IPS-15b (cell line): ENCODE measurements around the gene CEP95.
"Not testable (repeated sequence)": the region's sequence is repeated elsewhere in the genome, so short reads cannot be mapped to it uniquely, and the experiment has no call there.

Experiments
- H3K27me3 ChIP-seq: one replicate; pipeline ENCODE4 v1.6.1; 2013; ENCODE audit warnings: low read length; ENCODE audit not compliant: control insufficient read depth, insufficient read depth
- H3K36me3 ChIP-seq: one replicate; pipeline ENCODE4 v1.6.1; 2013; ENCODE audit warnings: low read length; ENCODE audit not compliant: control insufficient read depth, insufficient read depth
- H3K4me1 ChIP-seq: one replicate; pipeline ENCODE4 v1.6.1; 2013; ENCODE audit warnings: mild to moderate bottlenecking, low read length; ENCODE audit not compliant: control insufficient read depth, insufficient read depth
- H3K4me3 ChIP-seq: one replicate; pipeline ENCODE4 v1.5.1; 2013; ENCODE audit warnings: low read depth, low read length
- H3K9ac ChIP-seq: one replicate; pipeline ENCODE4 v1.6.1; 2013; ENCODE audit warnings: low read depth, mild to moderate bottlenecking, low read length
- H3K9me3 ChIP-seq: one replicate; pipeline ENCODE4 v1.6.1; 2013; ENCODE audit warnings: mild to moderate bottlenecking, low read length; ENCODE audit not compliant: control insufficient read depth, insufficient read depth

Gene CEP95, protein sequence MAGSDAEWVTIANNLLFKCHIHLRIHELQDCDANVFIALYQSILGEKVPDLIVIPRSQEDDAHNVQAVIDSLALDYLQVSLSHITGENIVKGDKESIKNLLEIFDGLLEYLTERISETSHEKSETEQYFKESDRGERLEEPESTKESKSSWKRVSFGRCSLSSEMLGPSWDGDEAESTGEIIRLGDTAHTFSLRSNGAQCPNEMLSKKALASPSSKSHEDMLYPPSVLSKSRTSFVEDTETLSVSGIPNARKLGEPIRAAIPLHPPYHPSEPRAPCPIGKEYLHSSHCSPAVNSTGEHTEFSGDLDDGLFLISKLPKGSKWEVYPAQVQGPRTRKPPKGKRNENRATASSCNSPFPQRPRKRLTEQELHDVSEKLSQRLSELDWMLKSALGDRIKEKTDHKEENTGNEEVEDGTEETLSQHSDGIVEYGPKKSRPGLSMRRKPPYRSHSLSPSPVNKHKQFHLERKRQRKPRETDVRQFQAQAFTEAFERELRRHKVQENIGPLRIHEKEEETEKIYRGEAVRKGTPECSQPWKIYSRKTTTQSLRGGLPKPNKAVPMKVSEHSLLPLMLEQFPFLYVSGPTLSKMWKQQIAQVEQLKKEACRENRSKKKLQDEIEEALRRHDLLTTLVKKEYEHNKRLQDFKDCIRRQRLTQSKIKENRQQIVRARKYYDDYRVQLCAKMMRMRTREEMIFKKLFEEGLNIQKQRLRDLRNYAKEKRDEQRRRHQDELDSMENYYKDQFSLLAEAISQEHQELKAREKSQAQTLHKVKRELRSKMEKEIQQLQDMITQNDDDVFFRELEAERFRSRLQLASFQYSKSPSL

DNA sequence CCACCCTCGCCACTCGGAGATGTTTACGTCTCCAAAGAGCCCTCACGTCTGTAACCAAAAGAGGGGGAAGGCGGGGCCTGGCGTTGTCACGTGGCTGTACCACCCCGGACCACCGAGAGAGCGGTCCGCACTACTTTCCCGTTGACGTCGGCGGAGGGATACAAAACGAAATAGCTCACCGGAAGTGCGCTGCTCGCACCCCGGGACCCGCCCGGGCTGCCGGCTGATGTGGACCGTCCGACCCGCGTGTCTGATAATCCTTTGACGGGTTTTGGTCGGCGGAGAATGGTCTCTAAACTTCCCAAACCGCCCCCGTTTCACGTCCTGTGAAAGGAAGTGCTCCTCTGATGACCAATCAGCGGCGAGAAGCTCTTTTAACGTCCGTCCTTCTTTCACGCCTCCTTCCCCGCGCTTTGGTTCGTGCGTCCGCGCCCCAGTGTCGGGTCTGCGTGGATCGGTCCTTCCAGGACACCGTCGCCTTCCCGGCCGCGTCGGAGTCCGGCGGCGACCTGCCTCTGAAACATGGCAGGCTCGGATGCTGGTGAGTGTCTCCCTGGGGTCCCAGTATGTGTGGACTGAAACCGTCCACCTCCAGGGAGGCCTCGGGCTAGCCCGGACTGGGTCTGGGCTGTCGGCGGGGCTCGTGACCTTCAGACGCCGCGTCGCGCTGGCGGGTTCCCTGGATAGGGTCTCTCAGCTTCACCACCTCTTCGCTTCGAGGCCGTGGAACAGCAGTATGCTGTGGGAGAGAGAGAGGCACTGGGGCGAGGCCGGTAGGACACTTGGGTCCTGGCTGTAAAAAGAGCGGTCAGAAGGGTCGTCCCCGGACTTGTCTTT is at the start of gene CEP95:
Gene CEP95 (plus strand): TSS at position 402 of the 837 bp plus-strand sequence. CDS start 121 bp downstream, at position 523.
- Histone ChIP-seq H3K27me3 (no peaks in the 10 kb centered on the region), H3K9me3 (no peaks in the 10 kb centered on the region), H3K36me3 (peaks cover 25% of the 10 kb centered on the region), H3K4me3 (peak within 1 kb of the TSS; percentile 98), H3K9ac (peak within 1 kb of the TSS; percentile 100), H3K4me1 (no peaks in the 10 kb centered on the region)

DNA sequence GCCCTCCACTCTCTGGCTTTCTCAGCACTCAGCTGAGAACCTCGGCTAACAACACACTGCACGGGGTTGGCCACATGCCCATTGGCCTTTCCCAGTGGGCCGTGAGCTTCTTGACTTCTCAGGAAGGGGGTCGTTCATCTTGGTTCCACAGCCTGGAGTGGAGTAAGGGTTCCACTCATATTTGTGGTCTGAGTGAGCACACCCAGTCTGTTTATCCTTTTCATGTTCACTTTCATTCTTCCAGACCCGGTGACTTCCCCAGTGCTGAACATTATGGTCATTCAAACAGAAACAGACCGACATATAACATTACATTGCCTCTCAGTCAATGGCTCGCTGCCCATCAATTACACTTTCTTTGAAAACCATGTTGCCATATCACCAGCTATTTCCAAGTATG is 49.6 kb upstream of the CEP95 start:
- no peaks in the 10 kb centered on the region for H3K4me1 ChIP-seq
- H3K9me3 ChIP-seq, result no peaks in the 10 kb centered on the region
- no peaks in the 10 kb centered on the region for H3K27me3 ChIP-seq
- H3K36me3 ChIP-seq, result no peaks in the 10 kb centered on the region
- no peak overlapping the region for H3K9ac ChIP-seq
- no peak overlapping the region for H3K4me3 ChIP-seq

DNA sequence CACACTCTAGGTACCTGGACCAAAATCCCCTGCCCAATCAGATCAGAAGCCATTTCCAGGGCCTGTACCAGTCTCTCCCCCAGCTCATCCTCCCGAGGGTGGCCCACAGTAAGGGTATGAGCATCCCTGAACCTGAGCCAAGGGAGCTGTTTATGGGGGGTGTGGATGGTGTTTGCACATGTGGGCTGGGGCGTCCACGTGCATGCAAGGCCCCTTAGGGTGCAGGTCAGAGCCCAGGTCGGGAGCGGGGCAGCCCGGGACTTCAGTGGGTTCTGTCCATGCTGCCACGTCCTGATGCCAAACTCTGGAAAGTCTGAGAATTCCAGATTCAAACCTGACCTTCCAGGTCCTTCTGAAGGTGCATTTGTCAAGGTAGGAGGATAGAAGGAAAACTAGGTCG is 48.0 kb upstream of the CEP95 start:
- H3K4me1 ChIP-seq, result no peaks in the 10 kb centered on the region
- no peak overlapping the region for H3K4me3 ChIP-seq
- no peak overlapping the region for H3K9ac ChIP-seq
- H3K36me3 ChIP-seq, result no peaks in the 10 kb centered on the region
- H3K9me3 ChIP-seq, result no peaks in the 10 kb centered on the region
- no peaks in the 10 kb centered on the region for H3K27me3 ChIP-seq

DNA sequence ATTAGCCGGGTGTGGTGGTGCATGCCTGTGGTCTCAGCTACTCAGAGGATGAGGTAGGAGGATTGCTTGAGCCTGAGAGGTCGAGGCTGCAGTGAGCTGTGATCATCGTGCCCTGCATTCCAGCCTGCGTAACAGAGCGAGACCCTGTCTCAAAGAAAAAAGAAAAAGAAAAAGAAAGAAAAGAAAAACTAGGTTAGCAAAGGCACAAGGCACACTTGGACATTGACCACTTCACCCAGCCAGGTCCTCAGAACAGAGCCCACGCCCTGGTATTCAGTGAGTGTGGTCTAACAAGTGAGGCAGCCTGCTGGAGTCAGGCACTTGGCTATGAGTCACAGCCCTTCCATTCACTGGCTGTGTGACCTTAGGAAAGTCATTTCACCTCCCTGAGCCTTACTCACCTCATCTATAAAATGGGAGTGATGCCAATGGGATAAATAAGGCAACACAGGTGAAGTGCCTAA is 47.5 kb upstream of the CEP95 start:
- Histone ChIP-seq H3K9me3 (no peaks in the 10 kb centered on the region), H3K4me3 (no peak overlapping the region), H3K9ac (no peak overlapping the region), H3K27me3 (no peaks in the 10 kb centered on the region), H3K4me1 (no peaks in the 10 kb centered on the region), H3K36me3 (no peaks in the 10 kb centered on the region)

DNA sequence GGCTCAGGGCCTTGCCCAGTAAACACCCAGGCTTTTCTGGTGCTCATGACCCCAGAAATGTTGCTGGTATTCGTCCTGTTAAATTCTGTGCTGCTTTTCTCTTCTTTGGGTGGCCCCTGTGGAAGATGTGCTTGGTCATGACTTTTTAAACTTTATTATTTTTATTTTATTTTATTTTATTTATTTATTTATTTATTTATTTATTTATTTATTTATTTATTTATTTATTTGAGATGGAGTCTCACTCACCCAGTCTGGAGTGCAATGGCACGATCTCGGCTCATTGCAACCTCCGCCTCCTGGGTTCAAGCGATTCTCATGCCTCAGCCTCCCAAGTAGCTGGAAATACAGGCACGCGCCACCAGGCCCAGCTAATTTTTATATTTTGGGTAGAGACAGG is 47.0 kb upstream of the CEP95 start:
- H3K36me3 ChIP-seq, H3K9me3 ChIP-seq, H3K4me3 ChIP-seq, H3K4me1 ChIP-seq, H3K9ac ChIP-seq, H3K27me3 ChIP-seq: not testable (repeated sequence)

DNA sequence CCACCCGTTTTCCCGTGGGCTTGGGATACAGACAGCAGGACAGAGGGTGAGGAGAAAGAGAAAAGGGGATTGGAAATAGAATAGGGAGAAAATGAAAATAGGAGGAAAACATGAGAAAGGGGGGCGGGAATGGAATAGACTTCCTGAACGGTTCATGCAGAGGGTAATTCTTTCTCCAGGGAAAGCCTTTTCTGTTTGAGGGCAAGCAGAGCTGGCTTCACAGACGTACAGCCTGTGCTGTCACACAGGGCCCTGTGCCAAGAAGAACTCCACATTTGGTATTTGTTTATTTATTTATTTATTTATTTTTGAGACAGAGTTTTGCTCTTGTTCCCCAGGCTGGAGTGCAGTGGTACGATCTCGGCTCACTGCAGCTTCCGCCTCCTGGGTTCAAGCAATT is 45.8 kb upstream of the CEP95 start:
- Histone ChIP-seq H3K27me3 (no peaks in the 10 kb centered on the region), H3K36me3 (no peaks in the 10 kb centered on the region), H3K9ac (no peak overlapping the region), H3K4me3 (no peak overlapping the region), H3K9me3 (no peaks in the 10 kb centered on the region), H3K4me1 (no peaks in the 10 kb centered on the region)

DNA sequence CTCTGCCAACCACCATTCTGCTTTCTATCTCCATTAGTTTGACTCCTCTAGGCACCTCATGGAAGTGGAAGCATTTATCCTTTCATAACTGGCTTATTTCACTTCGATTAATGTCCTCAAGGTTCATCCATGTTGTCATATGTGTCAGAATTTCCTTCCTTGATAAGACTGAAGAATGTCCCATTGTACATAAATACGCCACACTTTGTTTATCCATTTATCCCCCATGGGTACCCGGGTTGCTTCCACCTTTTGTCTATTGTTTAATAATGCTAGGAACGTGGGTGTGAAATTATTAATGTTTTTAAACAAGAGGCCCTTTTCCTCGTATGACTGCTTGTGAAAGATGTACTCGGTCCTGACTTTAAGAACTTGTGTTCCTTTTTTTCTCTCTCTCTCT is 45.0 kb upstream of the CEP95 start:
- H3K9ac ChIP-seq, result no peak overlapping the region
- no peaks in the 10 kb centered on the region for H3K9me3 ChIP-seq
- H3K27me3 ChIP-seq, result no peaks in the 10 kb centered on the region
- peaks cover 2% of the 10 kb centered on the region for H3K4me1 ChIP-seq
- H3K36me3 ChIP-seq, result no peaks in the 10 kb centered on the region
- no peak overlapping the region for H3K4me3 ChIP-seq

DNA sequence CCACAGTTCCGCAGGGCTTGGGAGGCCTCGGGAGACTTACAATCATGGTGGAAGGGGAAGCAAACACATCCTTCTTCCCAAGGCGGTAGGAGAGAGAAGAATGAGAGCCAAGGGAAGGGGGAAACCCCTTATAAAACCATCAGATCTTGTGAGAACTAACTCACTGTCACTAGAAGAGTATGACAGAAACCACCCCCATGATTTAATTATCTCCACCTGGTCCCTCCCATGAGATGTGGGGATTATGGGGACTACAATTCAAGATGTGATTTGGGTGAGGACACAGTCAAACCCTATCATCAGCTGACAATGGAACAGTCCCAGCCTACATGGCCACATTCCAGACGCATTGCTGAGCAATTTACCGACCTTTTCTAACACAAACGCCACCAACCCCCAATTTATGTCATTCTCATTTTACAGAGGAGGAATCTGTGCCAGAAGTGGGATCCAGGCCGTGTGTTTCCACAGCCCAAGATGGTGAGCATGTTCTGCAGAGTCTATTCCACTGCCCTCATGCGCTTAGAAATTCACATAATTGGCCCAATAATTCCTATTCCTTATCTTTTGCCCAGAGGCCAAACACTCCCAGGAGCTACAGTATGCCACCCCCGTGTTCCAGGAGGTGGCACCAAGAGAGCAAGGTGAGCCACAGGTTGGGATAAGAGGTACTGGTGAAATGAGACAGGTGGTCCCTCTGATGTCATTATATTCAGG is 40.6 kb upstream of the CEP95 start:
- Histone ChIP-seq H3K4me3 (no peak overlapping the region), H3K9ac (no peak overlapping the region), H3K9me3 (no peaks in the 10 kb centered on the region), H3K36me3 (no peaks in the 10 kb centered on the region), H3K27me3 (no peaks in the 10 kb centered on the region), H3K4me1 (peaks cover 6% of the 10 kb centered on the region)

DNA sequence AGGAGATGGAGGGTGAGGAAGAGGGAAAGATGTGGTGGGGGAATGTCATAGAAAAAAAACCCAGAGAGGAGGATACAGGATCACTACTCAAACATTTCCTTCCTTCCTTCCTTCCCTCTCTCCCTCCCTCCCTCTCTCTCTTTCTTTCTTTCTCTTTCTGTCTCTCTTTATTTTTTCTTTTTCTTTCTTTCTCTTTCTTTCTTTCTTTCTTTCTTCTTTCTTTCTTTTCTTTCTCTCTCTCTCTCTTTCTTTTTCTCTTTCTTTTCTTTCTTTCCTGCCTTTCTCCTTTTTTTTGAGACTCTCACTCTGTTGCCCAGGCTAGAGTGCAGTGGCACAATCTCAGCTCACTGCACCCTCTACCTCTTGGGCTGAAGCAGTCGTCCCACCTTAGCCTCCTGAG is 39.9 kb upstream of the CEP95 start:
- H3K27me3 ChIP-seq, H3K4me1 ChIP-seq, H3K9me3 ChIP-seq, H3K4me3 ChIP-seq, H3K9ac ChIP-seq, H3K36me3 ChIP-seq: not testable (repeated sequence)

DNA sequence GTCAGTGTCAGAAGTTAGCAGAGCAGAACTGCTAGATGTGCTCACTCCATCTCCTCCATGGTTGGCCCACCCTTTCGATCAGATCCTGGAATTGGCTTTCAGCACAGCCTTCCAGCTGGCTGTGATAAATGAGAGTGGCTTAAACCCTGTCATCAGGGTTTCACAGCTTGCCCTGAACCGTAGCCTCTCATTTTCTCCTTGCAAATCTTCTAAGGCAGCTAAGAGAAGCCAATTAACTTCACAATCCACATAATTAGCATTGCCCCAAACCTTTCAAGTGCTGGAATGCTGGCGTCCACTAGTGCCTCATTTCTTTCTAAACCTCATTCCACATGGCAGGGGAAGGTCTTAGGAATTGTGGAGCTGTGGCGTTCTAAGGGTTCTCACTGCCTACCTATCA is 36.2 kb upstream of the CEP95 start:
- no peaks in the 10 kb centered on the region for H3K36me3 ChIP-seq
- H3K4me3 ChIP-seq, result no peak overlapping the region
- H3K9me3 ChIP-seq, result no peaks in the 10 kb centered on the region
- no peak overlapping the region for H3K9ac ChIP-seq
- H3K4me1 ChIP-seq, result peaks cover 6% of the 10 kb centered on the region
- H3K27me3 ChIP-seq, result no peaks in the 10 kb centered on the region

DNA sequence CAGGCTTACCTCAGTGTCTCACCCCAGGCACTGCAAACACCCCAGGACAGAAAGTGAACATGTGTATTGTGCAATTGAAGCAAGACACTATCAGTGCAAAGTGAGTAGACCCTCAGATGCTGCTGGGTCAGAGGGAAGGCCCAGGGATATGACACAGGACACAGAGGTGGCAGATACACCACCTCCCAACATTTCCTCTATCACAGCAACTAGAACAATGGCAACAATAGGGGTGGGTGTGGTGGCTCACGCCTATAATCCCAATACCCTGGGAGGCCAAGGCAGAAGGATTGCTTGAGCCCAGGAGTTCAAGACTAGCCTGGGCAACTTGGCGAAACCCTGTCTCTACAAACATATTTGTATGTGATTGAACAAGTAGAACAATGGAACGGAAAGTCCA is 35.3 kb upstream of the CEP95 start:
- Histone ChIP-seq H3K9ac (no peak overlapping the region), H3K9me3 (no peaks in the 10 kb centered on the region), H3K4me3 (no peak overlapping the region), H3K36me3 (no peaks in the 10 kb centered on the region), H3K27me3 (no peaks in the 10 kb centered on the region), H3K4me1 (peaks cover 4% of the 10 kb centered on the region)
